B cell (primary cell): Measurements from ENCODE around the gene SLC22A13. TPM values are rescaled to one million over a fixed set of nuclear protein-coding genes. Genes with fewer than 3 reads are reported as not detected.

Experiments used
- ATAC-seq: fragments of 200-7000 bp; cut with Tn5 transposase; one replicate; pipeline ENCODE4 v1.10.0; 2021; ENCODE audit warnings: low read depth, mild to moderate bottlenecking, moderate number of reproducible peaks, moderate library complexity
- CTCF ChIA-PET: fragments of 350-600 bp; sonication (Branson Sonifier 250); formaldehyde crosslinking; loops from one replicate; lab custom pipeline; 2021; ENCODE audit warnings: antibody characterized with exemption, inconsistent platforms; lab: Charles Lee
- POLR2A ChIA-PET: fragments of 350-600 bp; sonication (Branson Sonifier 250); formaldehyde crosslinking; loops from one replicate; lab custom pipeline; 2021; ENCODE audit warnings: antibody characterized with exemption; lab: Charles Lee
- DNase-seq: peaks from one replicate; pipeline ENCODE4 v3.0.0; 2013
- H2AFZ ChIP-seq: 2 replicates; pipeline ENCODE4 v1.6.1; 2012; ENCODE audit warnings: mild to moderate bottlenecking, low read depth, low read length; ENCODE audit not compliant: insufficient read depth, poor library complexity, severe bottlenecking
- H3K27ac ChIP-seq, 2 donors: 1 replicate in 1 of 2; 2 replicates in 1 of 2; pipeline ENCODE4 v1.5.1; 2012 to 2013; ENCODE audit warnings: low read length in 2 of 2, mild to moderate bottlenecking in 2 of 2, moderate library complexity in 1 of 2
- H3K27me3 ChIP-seq, 4 experiments: fragments of 200-600 bp in 1 of 4; sonication (generic) in 1 of 4; replicated peaks in 1 of 4; 1 replicate in 2 of 4; 2 replicates in 2 of 4; pipeline versions ENCODE4 v1.6.1 to v1.7.0; 2013 to 2016; ENCODE audit warnings: low read length in 3 of 4, mild to moderate bottlenecking in 2 of 4, mixed read lengths in 1 of 4, moderate library complexity in 1 of 4; ENCODE audit not compliant: insufficient read depth in 4 of 4, control insufficient read depth in 3 of 4; ENCODE audit errors: control extremely low read depth in 1 of 4
- H3K36me3 ChIP-seq, 2 experiments: replicated peaks in 1 of 2; 1 replicate in 1 of 2; 2 replicates in 1 of 2; pipeline versions ENCODE4 v1.6.1 to v1.7.1; 2013; ENCODE audit warnings: low read length in 1 of 2; ENCODE audit not compliant: insufficient read depth in 2 of 2, control insufficient read depth in 1 of 2; ENCODE audit errors: control extremely low read depth in 1 of 2, extremely low read depth in 1 of 2
- H3K4me1 ChIP-seq, 2 donors: fragments of 200-600 bp in 1 of 2; sonication (generic) in 1 of 2; 1 replicate in 1 of 2; 2 replicates in 1 of 2; pipeline versions ENCODE4 v1.5.1 to v1.6.1; 2013 to 2017; ENCODE audit warnings: low read length in 2 of 2; ENCODE audit not compliant: control insufficient read depth in 2 of 2, insufficient read depth in 2 of 2
- H3K4me2 ChIP-seq: replicated peaks from 2 replicates; pipeline ENCODE3; 2012; ENCODE audit warnings: mild to moderate bottlenecking, low read depth, low read length; ENCODE audit not compliant: poor library complexity, severe bottlenecking
- H3K4me3 ChIP-seq, 5 experiments: fragments of 200-600 bp in 1 of 5; sonication (generic) in 1 of 5; 1 replicate in 3 of 5; 2 replicates in 2 of 5; pipeline versions ENCODE4 v1.5.1 to v1.7.0; 2011 to 2016; ENCODE audit warnings: low read length in 4 of 5, mild to moderate bottlenecking in 4 of 5, low read depth in 2 of 5, control low read depth in 1 of 5, moderate library complexity in 1 of 5; ENCODE audit not compliant: insufficient read depth in 1 of 5; ENCODE audit errors: control extremely low read depth in 1 of 5, extremely low read depth in 1 of 5
- H3K79me2 ChIP-seq: fragments of 200-600 bp; sonication (generic); one replicate; pipeline ENCODE4 v1.6.0; 2016; ENCODE audit warnings: low read length; ENCODE audit not compliant: control insufficient read depth, insufficient read depth
- H3K9ac ChIP-seq: fragments of 200-600 bp; sonication (generic); 2 replicates; pipeline ENCODE4 v1.6.1; 2017; ENCODE audit warnings: mild to moderate bottlenecking, low read length, moderate library complexity
- H3K9me3 ChIP-seq, 3 donors: one replicate each; pipeline versions ENCODE4 v1.6.1 to v1.7.1; 2013; ENCODE audit warnings: low read length in 2 of 3; ENCODE audit not compliant: control insufficient read depth in 2 of 3, insufficient read depth in 1 of 3; ENCODE audit errors: control extremely low read depth in 1 of 3
- H4K20me1 ChIP-seq: 2 replicates; pipeline ENCODE4 v1.6.0; 2012; ENCODE audit warnings: mild to moderate bottlenecking, low read length; ENCODE audit not compliant: insufficient read depth, control insufficient read depth, poor library complexity, severe bottlenecking
- H3K27ac Mint-ChIP-seq: one replicate; pipeline ENCODE4 v1.8.0; 2021; ENCODE audit warnings: mixed read lengths
- H3K27me3 Mint-ChIP-seq: one replicate; pipeline ENCODE4 v1.8.0; 2021; ENCODE audit warnings: mixed read lengths
- H3K4me1 Mint-ChIP-seq: one replicate; pipeline ENCODE4 v1.8.0; 2021; ENCODE audit warnings: mixed read lengths
- H3K4me3 Mint-ChIP-seq: one replicate; pipeline ENCODE4 v1.8.0; 2021; ENCODE audit warnings: mixed read lengths
- H3K9me3 Mint-ChIP-seq: one replicate; pipeline ENCODE4 v1.8.0; 2022; ENCODE audit warnings: mixed read lengths; ENCODE audit not compliant: insufficient read depth
- EZH2 ChIP-seq: IDR thresholded peaks from 2 replicates; pipeline ENCODE4 v1.6.1; 2012; ENCODE audit warnings: borderline replicate concordance, low read depth, mild to moderate bottlenecking, moderate library complexity, low read length; ENCODE audit not compliant: insufficient read depth, poor library complexity, severe bottlenecking
- WGBS: methylation state at CpG from one replicate; pipeline ENCODE4 v1.1.5; 2013; ENCODE audit warnings: missing lambda C conversion rate; ENCODE audit not compliant: insufficient coverage; 5-methylcytosine and 5-hydroxymethylcytosine counted together
- intact Hi-C: fragments of 100-400 bp; cut with micrococcal nuclease; formaldehyde crosslinking; loops from one replicate; pipeline ENCODE4 v1.10.0; 2022
- polyA plus RNA-seq: library from polyadenylated mRNA; depleted of rRNA; stranded (reverse); fragments of >200 nt; gene quantifications from 2 replicates; pipeline ENCODE4 v1.2.3, GENCODE V29; 2012
- total RNA-seq, 2 donors: library from RNA; stranded (reverse); fragments of 120-200 nt in 1 of 2; gene quantifications; 1 replicate in 1 of 2; 2 replicates in 1 of 2; pipeline versions ENCODE4 v1.2.3 to v1.2.4, GENCODE V29; 2013 to 2022
- TF ChIP-seq, protein P1 (sequence below): fragments of 200-600 bp; IDR thresholded peaks from one replicate; pipeline ENCODE4 v1.8.0; 2022; ENCODE audit warnings: antibody characterized with exemption, mild to moderate bottlenecking

The SLC22A13 gene
- total and polyA plus RNA-seq, 2 donors (not counting 1 experiment from before 2014, with no cell fraction given), result 0.31 to 0.91 TPM

DNA sequence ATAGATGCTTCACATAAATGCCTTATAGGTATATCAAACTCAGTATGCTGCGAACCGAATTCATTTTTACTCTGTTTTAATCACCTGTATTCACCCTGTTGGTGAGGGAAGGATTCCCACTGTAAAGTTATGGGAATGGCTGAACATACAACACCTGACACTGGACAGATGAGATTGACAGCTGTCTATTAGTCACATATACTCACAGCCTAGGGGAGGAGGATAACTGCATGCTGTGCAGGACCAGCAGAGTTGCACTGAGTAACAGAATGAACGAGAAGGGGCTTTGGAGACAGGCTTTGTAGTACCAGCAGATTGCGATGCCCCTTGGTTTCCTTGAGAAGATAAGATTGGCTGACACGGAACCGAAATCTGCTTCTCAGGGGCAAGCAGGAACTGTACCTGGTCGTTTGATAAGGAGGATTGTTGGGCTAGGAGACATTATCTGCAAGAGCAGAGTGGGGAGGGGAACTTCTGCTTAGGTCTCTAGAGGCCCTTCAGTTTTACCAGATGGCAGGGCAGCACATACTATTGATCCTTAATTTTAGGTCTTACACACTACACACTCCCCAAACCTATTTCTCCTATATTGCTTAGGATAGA is 43.5 kb upstream of the SLC22A13 start:
- Mint-ChIP-seq H3K4me1 (peaks cover 3% of the 10 kb centered on the region), H3K9me3 (no peaks in the 10 kb centered on the region), H3K27me3 (no peaks in the 10 kb centered on the region), H3K4me3 (no peak overlapping the region), H3K27ac (no peak overlapping the region)
- no peaks in the 10 kb centered on the region for H4K20me1 ChIP-seq
- 61% methylated on average over 2 of the region's 7 CpGs for WGBS
- TF ChIP-seq, protein P1, sequence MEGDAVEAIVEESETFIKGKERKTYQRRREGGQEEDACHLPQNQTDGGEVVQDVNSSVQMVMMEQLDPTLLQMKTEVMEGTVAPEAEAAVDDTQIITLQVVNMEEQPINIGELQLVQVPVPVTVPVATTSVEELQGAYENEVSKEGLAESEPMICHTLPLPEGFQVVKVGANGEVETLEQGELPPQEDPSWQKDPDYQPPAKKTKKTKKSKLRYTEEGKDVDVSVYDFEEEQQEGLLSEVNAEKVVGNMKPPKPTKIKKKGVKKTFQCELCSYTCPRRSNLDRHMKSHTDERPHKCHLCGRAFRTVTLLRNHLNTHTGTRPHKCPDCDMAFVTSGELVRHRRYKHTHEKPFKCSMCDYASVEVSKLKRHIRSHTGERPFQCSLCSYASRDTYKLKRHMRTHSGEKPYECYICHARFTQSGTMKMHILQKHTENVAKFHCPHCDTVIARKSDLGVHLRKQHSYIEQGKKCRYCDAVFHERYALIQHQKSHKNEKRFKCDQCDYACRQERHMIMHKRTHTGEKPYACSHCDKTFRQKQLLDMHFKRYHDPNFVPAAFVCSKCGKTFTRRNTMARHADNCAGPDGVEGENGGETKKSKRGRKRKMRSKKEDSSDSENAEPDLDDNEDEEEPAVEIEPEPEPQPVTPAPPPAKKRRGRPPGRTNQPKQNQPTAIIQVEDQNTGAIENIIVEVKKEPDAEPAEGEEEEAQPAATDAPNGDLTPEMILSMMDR, result no peak
- no peak for TF ChIP-seq EZH2
- H3K4me1 ChIP-seq, result no peaks in the 10 kb centered on the region
- POLR2A ChIA-PET, result no interaction called here
- peaks cover 11 to 30% of the 10 kb centered on the region in 2 experiments for H3K36me3 ChIP-seq
- H3K27me3 ChIP-seq, result no peaks in the 10 kb centered on the region
- CTCF ChIA-PET, result no interaction called here
- H3K9ac ChIP-seq, result no peak overlapping the region
- H3K4me3 ChIP-seq, result no peak overlapping the region
- intact Hi-C loops, result no loop called here
- H3K9me3 ChIP-seq, result no peaks in the 10 kb centered on the region
- H3K27ac ChIP-seq, result no peak overlapping the region
- DNase-seq (no peak), ATAC-seq (no peak)
- no peak overlapping the region for H3K4me2 ChIP-seq
- H3K79me2 ChIP-seq, result no peaks in the 10 kb centered on the region
- no peak overlapping the region for H2AFZ ChIP-seq

DNA sequence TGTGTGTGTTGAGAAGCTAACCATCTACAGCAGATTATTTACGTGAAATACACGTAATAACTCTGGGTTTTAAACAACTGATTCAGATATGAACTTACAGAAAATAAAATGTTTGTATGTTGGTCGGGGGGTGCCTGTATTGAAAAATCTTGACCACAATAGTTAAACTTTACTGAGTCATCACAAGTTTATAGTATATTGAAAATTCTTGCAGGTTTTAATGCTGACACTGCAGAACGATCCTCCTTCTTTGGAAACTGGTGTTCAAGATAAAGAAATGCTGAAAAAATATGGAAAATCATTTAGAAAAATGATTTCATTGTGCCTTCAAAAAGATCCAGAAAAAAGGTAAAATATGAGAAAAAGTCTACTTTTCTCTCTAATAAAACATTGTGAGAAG is 41.3 kb upstream of the SLC22A13 start:
- Histone ChIP-seq H4K20me1 (no peaks in the 10 kb centered on the region), H3K79me2 (no peaks in the 10 kb centered on the region), H3K4me1 (no peaks in the 10 kb centered on the region), H3K27ac (no peak overlapping the region), H2AFZ (no peak overlapping the region), H3K4me3 (no peak overlapping the region), H3K9me3 (no peaks in the 10 kb centered on the region), H3K9ac (no peak overlapping the region), H3K4me2 (no peak overlapping the region), H3K36me3 (peaks cover 13 to 39% of the 10 kb centered on the region in 2 experiments), H3K27me3 (no peaks in the 10 kb centered on the region)
- whole genome bisulfite sequencing, result no CpG with 5 or more reads among the region's 4 CpGs
- no peak overlapping the region for H3K4me3 Mint-ChIP-seq
- no peak for ATAC-seq
- H3K9me3 Mint-ChIP-seq, result no peaks in the 10 kb centered on the region
- no peaks in the 10 kb centered on the region for H3K27me3 Mint-ChIP-seq
- no peak for DNase-seq
- CTCF ChIA-PET, result no interaction called here
- POLR2A ChIA-PET, result no interaction called here
- H3K4me1 Mint-ChIP-seq, result no peaks in the 10 kb centered on the region
- no peak overlapping the region for H3K27ac Mint-ChIP-seq
- TF ChIP-seq, protein P1, result no peak
- no peak for TF ChIP-seq EZH2
- intact Hi-C loops, result no loop called here
